Measurements from ENCODE around the gene CSPG4. TPM values are rescaled to one million over a fixed set of nuclear protein-coding genes. Genes with fewer than 3 reads are reported as not detected.

The CSPG4 gene
- total RNA-seq, 1 experiment from 2014 or later, result 2.0 TPM

DNA sequence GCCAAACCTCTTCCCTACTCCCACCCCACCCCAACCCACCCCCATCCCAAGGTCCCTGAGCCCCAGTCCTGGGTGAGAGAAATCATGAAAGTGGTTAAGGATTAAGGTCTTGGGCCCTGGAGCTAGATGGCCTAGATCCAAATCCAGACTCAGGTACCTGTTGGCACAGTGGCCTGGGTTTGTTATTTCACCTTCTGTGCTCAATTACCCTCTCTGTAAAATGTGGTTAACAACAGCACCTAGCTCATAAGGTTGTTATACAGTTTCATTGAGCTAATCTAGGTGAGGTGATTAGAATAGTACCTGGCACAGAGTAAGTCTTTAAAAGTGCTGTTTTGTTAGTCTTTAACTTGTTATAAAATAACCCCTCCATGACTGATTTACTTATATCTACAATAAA is 80.7 kb downstream of the CSPG4 start:
- TF ChIP-seq, protein P1, sequence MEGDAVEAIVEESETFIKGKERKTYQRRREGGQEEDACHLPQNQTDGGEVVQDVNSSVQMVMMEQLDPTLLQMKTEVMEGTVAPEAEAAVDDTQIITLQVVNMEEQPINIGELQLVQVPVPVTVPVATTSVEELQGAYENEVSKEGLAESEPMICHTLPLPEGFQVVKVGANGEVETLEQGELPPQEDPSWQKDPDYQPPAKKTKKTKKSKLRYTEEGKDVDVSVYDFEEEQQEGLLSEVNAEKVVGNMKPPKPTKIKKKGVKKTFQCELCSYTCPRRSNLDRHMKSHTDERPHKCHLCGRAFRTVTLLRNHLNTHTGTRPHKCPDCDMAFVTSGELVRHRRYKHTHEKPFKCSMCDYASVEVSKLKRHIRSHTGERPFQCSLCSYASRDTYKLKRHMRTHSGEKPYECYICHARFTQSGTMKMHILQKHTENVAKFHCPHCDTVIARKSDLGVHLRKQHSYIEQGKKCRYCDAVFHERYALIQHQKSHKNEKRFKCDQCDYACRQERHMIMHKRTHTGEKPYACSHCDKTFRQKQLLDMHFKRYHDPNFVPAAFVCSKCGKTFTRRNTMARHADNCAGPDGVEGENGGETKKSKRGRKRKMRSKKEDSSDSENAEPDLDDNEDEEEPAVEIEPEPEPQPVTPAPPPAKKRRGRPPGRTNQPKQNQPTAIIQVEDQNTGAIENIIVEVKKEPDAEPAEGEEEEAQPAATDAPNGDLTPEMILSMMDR (conservative IDR thresholded peaks at IDR 0.05), result no peak
- no peak overlapping the region for H4K91ac ChIP-seq (ENCODE audit: insufficient read length, low read depth, low read length)
- Mint-ChIP-seq H3K27ac (no peak overlapping the region), H3K36me3 (ENCODE audit: insufficient read depth in 1 of 3, low read depth in 3 of 3) (no peaks in the 10 kb centered on the region), H3K27me3 (ENCODE audit: low read depth) (no peaks in the 10 kb centered on the region), H3K4me3 (no peak overlapping the region), H3K4me1 (peaks cover 7 to 12% of the 10 kb centered on the region in 2 experiments), H3K9me3 (no peaks in the 10 kb centered on the region)
- no peak overlapping the region for H4K8ac ChIP-seq (replicated peaks; ENCODE audit: insufficient read length, low read depth, low read length)
- no peak overlapping the region for H3K56ac ChIP-seq (ENCODE audit: insufficient read length, low read depth, low read length)
- H3K79me1 ChIP-seq (ENCODE audit: insufficient read depth, low read depth, low read length, poor library complexity, severe bottlenecking), result no peaks in the 10 kb centered on the region
- H2AK5ac ChIP-seq (ENCODE audit: insufficient read length, low read length), result no peak overlapping the region
- H3K4me2 ChIP-seq (ENCODE audit: insufficient read depth, insufficient read length, low read length), result no peak overlapping the region
- no peak overlapping the region for H3K14ac ChIP-seq (ENCODE audit: insufficient read depth, low read length)
- H2BK120ac ChIP-seq (ENCODE audit: low read depth, low read length, poor library complexity, severe bottlenecking), result no peak overlapping the region
- no peak overlapping the region for H3K18ac ChIP-seq (ENCODE audit: insufficient read length, low read depth, low read length)
- H4K20me1 ChIP-seq (ENCODE audit: control insufficient read depth, insufficient read depth, insufficient read length), result no peaks in the 10 kb centered on the region
- no peaks in the 10 kb centered on the region for H3K79me2 ChIP-seq (ENCODE audit: insufficient read depth, low read length)
- no peak overlapping the region for H3T11ph ChIP-seq (ENCODE audit: low read length)
- H3K23ac ChIP-seq (ENCODE audit: insufficient read length, low read depth, low read length), result no peak overlapping the region
- no peak overlapping the region for H4K5ac ChIP-seq (ENCODE audit: insufficient read length, low read depth, low read length)
- no peak overlapping the region for H2BK12ac ChIP-seq (ENCODE audit: insufficient read length, low read depth, low read length)
- no peak overlapping the region for H2AFZ ChIP-seq (ENCODE audit: low read length)
- no peaks in the 10 kb centered on the region for H3K27me3 ChIP-seq (ENCODE audit: insufficient read depth, low read length)
- no peak overlapping the region for H3K9ac ChIP-seq (ENCODE audit: extremely low read depth, insufficient read length, low read length)
- no peaks in the 10 kb centered on the region for H3K23me2 ChIP-seq (ENCODE audit: insufficient read length, low read depth, low read length, poor library complexity, severe bottlenecking)
- H2BK20ac ChIP-seq (ENCODE audit: low read depth, low read length, poor library complexity, severe bottlenecking), result no peak overlapping the region
- H3K9me3 ChIP-seq (ENCODE audit: control insufficient read depth, low read depth, low read length), result no peaks in the 10 kb centered on the region
- H2BK5ac ChIP-seq (ENCODE audit: insufficient read length, low read length), result no peak overlapping the region
- H3K4me1 ChIP-seq (ENCODE audit: insufficient read depth, low read length), result no peaks in the 10 kb centered on the region
- H3K4ac ChIP-seq (ENCODE audit: low read depth, low read length), result no peak overlapping the region
- H2BK15ac ChIP-seq (ENCODE audit: low read depth, low read length), result no peak overlapping the region
- no peak for DNase-seq
- no peak overlapping the region for H3K27ac ChIP-seq (ENCODE audit: insufficient read length, low read depth, low read length)

All from H9 (cell line).